GM10248 (cell line): Measurements from ENCODE around the gene LAD1.

Experiments used
- CTCF ChIA-PET: fragments of 300-600 bp; sonication (Branson Sonifier 250); formaldehyde crosslinking; extraction: SDS; loops from one replicate; lab custom pipeline; 2021; ENCODE audit warnings: antibody characterized with exemption; lab: Yijun Ruan, JAX
- POLR2A ChIA-PET: fragments of 350-650 bp; sonication (Branson Sonifier 250); formaldehyde crosslinking; extraction: SDS; loops from one replicate; lab custom pipeline; 2020; ENCODE audit warnings: antibody characterized with exemption; lab: Yijun Ruan, JAX
- DNase-seq: peaks from one replicate; pipeline ENCODE4 v3.0.0; 2012; ENCODE audit errors: extremely low spot score
- CTCF ChIP-seq: IDR thresholded peaks from 2 replicates; pipeline ENCODE4 v1.5.1; 2012; ENCODE audit warnings: mild to moderate bottlenecking, low read depth; ENCODE audit errors: extremely low read depth, missing control alignments, control extremely low read depth

LAD1 gene

GRCh38 chr1:201360901-201361651 lies 38.0 kb downstream of the LAD1 start:
- TF ChIP-seq CTCF: no peak
- CTCF ChIA-PET: interaction anchor here (0.9 to 5.1 kb wide), 17 partner anchors 10 to 186 kb away, joined by 3 to 40 read pairs (median 6); no protein-coding TSS in a partner anchor
- POLR2A ChIA-PET: no interaction called here
- no peak for DNase-seq

- TF ChIP-seq CTCF: no peak
- CTCF ChIA-PET: interaction anchor here (0.9 to 5.1 kb wide), 13 partner anchors 11 to 186 kb away, joined by 3 to 40 read pairs (median 10); no protein-coding TSS in a partner anchor
- no peak for DNase-seq
- POLR2A ChIA-PET: no interaction called here
Measured at GRCh38 chr1:201360486-201360885, 38.6 kb downstream of the LAD1 start.

GRCh38 chr1:201359873-201360210 lies 39.3 kb downstream of the LAD1 start:
- CTCF ChIA-PET: interaction anchor here (0.7 to 4.4 kb wide), 7 partner anchors 12 to 108 kb away, joined by 3 to 40 read pairs (median 15); no protein-coding TSS in a partner anchor
- DNase-seq: no peak
- POLR2A ChIA-PET: no interaction called here
- no peak for TF ChIP-seq CTCF

GRCh38 chr1:201359031-201359872 lies 39.9 kb downstream of the LAD1 start:
- ChIA-PET CTCF (interaction anchor here (0.7 to 4.4 kb wide), 6 partner anchors 11 to 108 kb away, joined by 3 to 40 read pairs (median 4); no protein-coding TSS in a partner anchor), POLR2A (no interaction called here)
- no peak for TF ChIP-seq CTCF
- DNase-seq: no peak

GRCh38 chr1:201358596-201358995 lies 40.5 kb downstream of the LAD1 start:
- TF ChIP-seq CTCF: no peak
- no peak for DNase-seq
- POLR2A ChIA-PET: no interaction called here
- CTCF ChIA-PET: interaction anchor here (1.0 to 2.7 kb wide), 4 partner anchors 9 to 103 kb away, joined by 3 to 22 read pairs (median 4); no protein-coding TSS in a partner anchor

- POLR2A ChIA-PET: no interaction called here
- no peak for TF ChIP-seq CTCF
- CTCF ChIA-PET: interaction anchor here (1.0 to 2.7 kb wide), 4 partner anchors 10 to 103 kb away, joined by 3 to 22 read pairs (median 4); no protein-coding TSS in a partner anchor
- DNase-seq: no peak
Measured at GRCh38 chr1:201357636-201358348, 41.3 kb downstream of the LAD1 start.
